ENCODE measurements around the gene SMYD3.

GRCh38 chr1:246513619-246514343, 6.7 kb upstream of the SMYD3 start:
- TF ChIP-seq, protein P1, sequence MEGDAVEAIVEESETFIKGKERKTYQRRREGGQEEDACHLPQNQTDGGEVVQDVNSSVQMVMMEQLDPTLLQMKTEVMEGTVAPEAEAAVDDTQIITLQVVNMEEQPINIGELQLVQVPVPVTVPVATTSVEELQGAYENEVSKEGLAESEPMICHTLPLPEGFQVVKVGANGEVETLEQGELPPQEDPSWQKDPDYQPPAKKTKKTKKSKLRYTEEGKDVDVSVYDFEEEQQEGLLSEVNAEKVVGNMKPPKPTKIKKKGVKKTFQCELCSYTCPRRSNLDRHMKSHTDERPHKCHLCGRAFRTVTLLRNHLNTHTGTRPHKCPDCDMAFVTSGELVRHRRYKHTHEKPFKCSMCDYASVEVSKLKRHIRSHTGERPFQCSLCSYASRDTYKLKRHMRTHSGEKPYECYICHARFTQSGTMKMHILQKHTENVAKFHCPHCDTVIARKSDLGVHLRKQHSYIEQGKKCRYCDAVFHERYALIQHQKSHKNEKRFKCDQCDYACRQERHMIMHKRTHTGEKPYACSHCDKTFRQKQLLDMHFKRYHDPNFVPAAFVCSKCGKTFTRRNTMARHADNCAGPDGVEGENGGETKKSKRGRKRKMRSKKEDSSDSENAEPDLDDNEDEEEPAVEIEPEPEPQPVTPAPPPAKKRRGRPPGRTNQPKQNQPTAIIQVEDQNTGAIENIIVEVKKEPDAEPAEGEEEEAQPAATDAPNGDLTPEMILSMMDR (IDR thresholded peaks at IDR 0.05), result no peak
- no peak for TF ChIP-seq POLR2AphosphoS5 (IDR thresholded peaks at IDR 0.05; ENCODE audit: low read depth, low read length)
- no peak for TF ChIP-seq REST (IDR thresholded peaks at IDR 0.05; ENCODE audit: insufficient read depth in 1 of 2, low read depth in 2 of 2, low read length in 1 of 2)
- no peak for TF ChIP-seq SIN3A (IDR thresholded peaks at IDR 0.05; ENCODE audit: borderline replicate concordance, insufficient read depth, low read depth, low read length)

All from Panc1 (cell line).